GM21737 (cell line): ENCODE measurements around the gene TTC7B.
"Not testable (repeated sequence)": the region's sequence is repeated elsewhere in the genome, so short reads cannot be mapped to it uniquely, and the experiment has no call there.

Experiments
- ATAC-seq: cut with Tn5 transposase; IDR thresholded peaks from one replicate; pipeline ENCODE4 v1.9.1; 2021; ENCODE audit warnings: mild to moderate bottlenecking, moderate library complexity; ENCODE audit not compliant: unreplicated experiment

The TTC7B gene

DNA sequence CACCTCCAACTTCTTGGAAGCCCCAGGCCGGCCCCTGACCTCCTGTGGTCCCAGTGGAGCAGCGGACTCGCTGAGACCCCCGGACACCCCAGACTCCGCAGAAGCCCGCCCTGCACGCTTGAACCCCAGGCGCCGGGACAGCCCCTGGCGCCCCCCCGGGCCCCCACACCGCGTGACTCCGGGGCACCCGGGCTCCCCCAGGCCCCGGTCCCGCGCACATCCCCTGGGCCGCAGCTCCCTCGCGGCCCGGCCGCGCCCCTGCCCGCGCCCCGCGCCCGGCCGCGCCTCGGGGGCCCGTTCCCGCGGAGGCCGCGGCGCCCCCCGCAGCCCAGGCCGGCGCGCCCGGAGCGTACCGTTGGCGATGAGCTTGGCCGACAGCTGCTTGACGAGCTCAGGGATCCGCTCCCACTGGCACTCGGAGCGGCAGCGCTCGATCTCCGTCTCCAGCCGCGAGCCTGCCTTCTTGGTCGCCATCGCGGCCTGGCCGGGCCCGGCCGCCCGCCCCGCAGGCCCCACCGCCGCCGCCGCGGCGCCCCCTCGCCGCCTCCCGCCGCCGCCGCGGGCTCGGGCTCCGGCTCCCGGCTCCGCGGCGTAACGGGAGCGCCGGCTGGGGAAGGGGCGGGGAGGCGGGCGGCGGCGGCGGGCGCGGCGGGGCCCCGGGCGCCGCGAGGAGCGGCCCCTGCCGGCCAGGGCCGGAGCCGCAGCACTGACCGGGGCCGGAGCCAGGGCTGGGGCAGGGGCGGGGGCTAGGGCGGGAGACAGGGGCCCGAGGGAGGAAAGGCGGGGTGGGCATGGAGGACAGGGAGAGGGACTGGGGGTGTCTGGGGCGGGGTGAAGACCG, at the start of gene TTC7B:
TTC7B (minus strand) TSS at position 609 of the 841 bp plus-strand sequence; CDS start at position 474, 135 bp downstream.
- no peak for ATAC-seq

- no peak for ATAC-seq
Measured at GRCh38 chr14:90864741-90865140, 48.5 kb upstream of the TTC7B start.

DNA sequence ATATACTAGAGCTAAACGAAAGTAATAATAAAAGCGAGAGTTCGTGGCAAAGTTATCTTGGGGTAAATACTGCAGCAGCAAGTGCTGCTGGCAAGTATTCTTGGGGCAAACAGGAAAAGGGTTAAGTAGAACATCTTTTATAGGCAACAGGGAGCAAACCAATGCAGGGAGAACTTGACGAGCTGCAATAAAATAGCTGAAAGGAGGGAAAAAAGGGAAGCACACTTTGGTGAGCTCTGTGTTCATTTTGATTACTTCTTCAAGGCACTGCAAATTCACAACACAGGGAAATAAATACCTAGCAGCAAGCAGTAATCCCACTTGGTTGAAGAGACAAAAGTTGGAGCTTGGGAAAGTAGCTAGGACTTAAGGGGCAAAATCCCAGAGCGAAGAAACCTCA, 42.3 kb upstream of the TTC7B start:
- no peak for ATAC-seq

DNA sequence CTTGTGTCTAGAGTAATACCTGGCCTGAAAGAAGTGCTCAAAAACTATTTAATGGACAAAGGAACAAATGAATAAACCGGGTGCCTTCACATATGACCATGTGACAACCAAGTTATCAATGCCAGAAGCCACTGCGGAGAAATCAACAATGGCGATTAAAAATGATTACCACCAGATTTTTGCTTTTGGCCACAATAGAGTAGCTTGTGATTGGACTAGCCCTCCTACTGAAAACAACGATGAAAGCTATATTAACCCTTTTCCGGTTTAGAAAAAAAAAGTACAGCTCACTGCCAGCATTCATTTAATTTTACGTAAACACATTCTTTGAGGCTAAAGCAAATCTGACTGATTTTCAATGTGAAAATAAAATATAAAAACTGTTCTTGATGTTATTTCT, 41.6 kb upstream of the TTC7B start:
- no peak for ATAC-seq

DNA sequence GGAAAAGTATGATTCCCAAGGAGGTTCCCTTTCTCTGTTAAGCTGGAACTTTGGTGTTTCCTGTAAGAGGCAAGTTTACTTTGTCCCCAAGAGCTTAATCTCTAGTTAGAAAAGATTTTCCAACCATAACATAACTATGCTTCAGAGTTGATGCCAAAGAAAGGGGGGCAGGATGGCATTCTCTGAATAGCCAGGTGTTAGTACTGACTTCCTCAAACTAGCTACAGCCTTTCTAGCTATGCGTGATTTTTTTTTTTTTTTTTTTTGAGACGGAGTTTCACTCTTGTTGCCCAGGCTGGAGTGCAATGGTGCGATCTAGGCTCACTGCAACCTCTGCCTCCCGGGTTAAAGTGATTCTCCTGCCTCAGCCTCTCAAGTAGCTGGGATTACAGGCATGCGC, 39.9 kb upstream of the TTC7B start:
- ATAC-seq, result not testable (repeated sequence)

DNA sequence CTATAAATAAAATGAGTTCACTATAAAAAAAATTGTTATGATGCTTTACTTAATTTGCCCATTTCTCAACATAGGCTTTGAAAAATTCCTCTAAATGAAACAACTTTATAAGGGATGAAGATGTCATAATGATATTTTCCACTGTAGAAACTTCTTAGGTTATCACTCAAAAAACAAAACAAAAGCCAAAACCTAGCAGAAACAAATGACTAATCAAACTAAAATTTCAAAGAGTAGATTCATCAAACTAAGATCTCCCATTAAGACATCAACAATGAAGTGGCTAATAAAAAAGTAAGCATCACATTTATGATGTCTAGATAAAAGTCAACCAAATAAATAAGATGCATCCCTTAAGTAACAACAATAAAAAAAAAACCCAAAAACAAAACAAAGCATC, 36.9 kb upstream of the TTC7B start:
- ATAC-seq, result no peak

- no peak for ATAC-seq
Measured at GRCh38 chr14:90851327-90852036, 35.3 kb upstream of the TTC7B start.

DNA sequence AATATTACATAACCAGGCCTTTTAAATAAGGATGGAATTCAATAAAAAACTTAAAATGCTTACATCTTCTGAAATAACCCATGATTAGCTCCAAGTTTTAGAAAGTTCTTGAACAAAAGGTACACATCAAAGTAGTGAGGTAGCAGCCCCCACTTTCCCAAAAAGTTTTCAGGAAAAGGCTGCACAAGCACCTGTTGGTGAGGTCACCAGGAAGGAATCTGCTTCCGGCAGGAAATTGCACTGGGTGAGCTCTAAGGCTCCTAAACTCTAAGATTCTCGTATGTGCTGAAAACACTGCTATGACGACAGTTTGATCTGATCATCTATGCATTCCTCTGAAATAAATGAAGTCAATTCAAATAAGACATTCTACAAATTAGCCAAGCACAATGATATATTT, 34.3 kb upstream of the TTC7B start:
- ATAC-seq, result no peak

GRCh38 chr14:90849787-90850444, 33.7 kb upstream of the TTC7B start:
- ATAC-seq, result no peak

- no peak for ATAC-seq
Measured at GRCh38 chr14:90848944-90849731, 32.9 kb upstream of the TTC7B start.

DNA sequence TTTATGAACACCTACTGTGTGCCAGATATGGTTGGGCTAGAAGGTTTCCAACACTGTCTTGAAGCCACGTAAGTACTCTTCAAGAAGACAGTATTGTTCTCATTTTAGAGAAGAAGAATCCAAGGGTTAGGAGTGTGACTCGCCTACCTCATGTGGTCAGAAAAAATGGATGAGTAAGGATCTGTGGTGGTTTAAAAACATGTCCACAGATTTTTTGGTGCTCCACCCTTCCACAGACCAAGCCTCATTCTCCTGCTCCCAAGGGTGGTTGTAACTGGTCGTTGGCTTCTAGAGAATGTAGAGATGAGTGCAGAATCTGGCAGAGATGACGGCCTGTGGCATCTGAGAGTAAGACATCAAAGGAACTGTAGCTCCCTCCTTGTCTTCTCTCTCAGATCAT, 30.3 kb upstream of the TTC7B start:
- no peak for ATAC-seq

DNA sequence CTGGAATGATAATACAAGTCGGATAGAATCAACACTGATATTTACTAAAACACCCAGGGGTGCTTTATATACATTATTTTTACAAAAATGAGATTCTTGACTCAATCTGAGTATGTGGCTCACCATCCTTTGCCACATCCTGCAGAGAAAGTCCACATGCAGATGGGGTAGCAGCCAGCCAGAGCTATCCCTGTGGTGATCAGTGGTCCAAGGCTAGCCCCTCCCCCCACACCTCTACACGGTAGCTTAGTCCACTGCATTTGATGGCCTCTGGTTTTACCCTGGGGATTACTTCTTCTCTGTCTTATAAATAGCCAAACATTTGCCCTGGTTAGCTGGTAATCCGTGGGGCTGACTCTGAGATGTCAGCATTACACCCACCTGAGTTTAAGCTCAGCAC, 28.1 kb upstream of the TTC7B start:
- no peak for ATAC-seq

GRCh38 chr14:90842726-90843125, 26.5 kb upstream of the TTC7B start:
- no peak for ATAC-seq

DNA sequence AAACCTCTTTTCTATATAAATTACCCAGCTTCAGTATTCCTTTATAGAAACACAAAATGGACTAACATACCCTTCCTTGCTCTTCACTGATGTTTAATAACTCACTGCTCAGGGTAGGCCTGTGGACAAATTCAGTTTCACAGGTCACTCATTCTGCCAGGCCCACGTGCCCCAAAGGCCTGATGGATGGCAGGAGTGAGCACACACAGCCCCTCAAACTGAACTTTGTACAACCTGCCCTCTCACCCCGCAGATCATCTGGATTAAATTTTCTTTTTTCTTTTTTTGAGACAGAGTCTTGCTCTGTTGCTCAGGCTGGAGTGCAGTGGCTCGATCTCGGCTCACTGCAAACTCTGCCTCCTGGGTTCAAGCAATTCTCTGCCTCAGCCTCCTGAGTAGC, 24.4 kb upstream of the TTC7B start:
- not testable (repeated sequence) for ATAC-seq

GRCh38 chr14:90839889-90840266, 23.6 kb upstream of the TTC7B start:
- no peak for ATAC-seq

GRCh38 chr14:90839024-90839888, 23.0 kb upstream of the TTC7B start:
- ATAC-seq, result no peak

DNA sequence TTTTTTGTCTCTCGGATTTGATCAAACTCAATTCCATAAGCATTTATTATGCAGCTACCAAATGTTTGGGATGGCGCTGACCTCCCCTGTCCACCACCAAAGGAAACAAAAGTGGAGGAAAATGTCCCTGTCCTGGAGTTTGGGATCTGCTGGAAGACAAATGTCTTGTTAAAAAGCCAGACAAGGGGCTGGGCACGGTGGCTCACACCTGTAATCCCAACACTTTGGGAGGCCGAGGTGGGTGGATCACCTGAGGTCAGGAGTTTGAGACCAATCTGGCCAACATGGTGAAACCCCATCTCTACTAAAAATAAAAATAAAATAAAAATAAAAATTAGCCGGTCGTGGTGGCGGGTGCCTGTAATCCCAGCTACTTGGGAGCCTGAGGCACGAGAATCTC, 22.3 kb upstream of the TTC7B start:
- not testable (repeated sequence) for ATAC-seq

GRCh38 chr14:90837355-90837754, 21.1 kb upstream of the TTC7B start:
- ATAC-seq, result no peak

DNA sequence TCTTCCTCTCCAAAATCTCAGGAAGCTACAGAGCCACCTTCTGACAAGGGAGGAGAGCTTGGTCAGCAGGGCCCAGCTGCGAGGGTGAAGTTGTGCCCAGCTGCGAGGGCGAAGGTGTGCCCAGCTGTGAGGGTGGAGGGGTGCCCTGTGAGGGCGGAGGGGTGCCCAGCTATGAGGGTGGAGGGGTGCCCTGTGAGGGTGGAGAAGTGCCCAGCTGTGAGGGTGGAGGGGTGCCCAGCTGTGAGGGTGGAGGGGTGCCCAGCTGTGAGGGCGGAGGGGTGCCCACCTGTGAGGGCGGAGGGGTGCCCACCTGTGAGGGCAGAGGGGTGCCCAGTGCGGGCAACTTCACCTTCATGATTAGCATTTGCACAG, 20.4 kb upstream of the TTC7B start:
- no peak for ATAC-seq

GRCh38 chr14:90831821-90832220, 15.6 kb upstream of the TTC7B start:
- no peak for ATAC-seq
